Measurements from ENCODE around the gene LIMCH1.

Gene LIMCH1

GRCh38 chr4:41611124-41611838 lies 73.3 kb downstream of the LIMCH1 start:
- peaks cover 10 to 13% of the 10 kb centered on the region in 2 donors for H3K4me1 ChIP-seq (ENCODE audit: control insufficient read depth in 2 of 2, insufficient read depth in 1 of 2, low read depth in 1 of 2, low read length in 2 of 2)
- no peaks in the 10 kb centered on the region for H3K36me3 ChIP-seq (replicated peaks in 1 of 2; ENCODE audit: control insufficient read depth in 2 of 2, insufficient read depth in 2 of 2, low read length in 2 of 2)
- no peak overlapping the region for H3K9ac ChIP-seq (ENCODE audit: low read depth, low read length, poor library complexity)
- H2BK120ac ChIP-seq (ENCODE audit: low read depth, low read length) = no peak overlapping the region
- H3K14ac ChIP-seq (ENCODE audit: low read length) = no peak overlapping the region
- H3K27ac ChIP-seq (replicated peaks; ENCODE audit: low read length) = no peak overlapping the region
- H4K91ac ChIP-seq (ENCODE audit: low read depth, low read length, poor library complexity) = no peak overlapping the region
- H2BK15ac ChIP-seq (ENCODE audit: low read length) = no peak overlapping the region
- H3K27me3 ChIP-seq (ENCODE audit: control insufficient read depth in 3 of 3, insufficient read depth in 3 of 3, low read depth in 1 of 3, low read length in 3 of 3) = no peaks in the 10 kb centered on the region
- no peak overlapping the region for H2AFZ ChIP-seq (ENCODE audit: low read length)
- H2BK5ac ChIP-seq (ENCODE audit: low read length) = no peak overlapping the region
- no peaks in the 10 kb centered on the region for H3K79me1 ChIP-seq (ENCODE audit: low read depth, low read length)
- no CpG with 5 or more reads among the region's 1 CpG for WGBS, 2 donors (ENCODE audit: extremely low coverage in 2 of 2, insufficient read length in 2 of 2, insufficient replicate concordance in 1 of 2)
- no peak overlapping the region for H3K23ac ChIP-seq (ENCODE audit: low read depth, low read length, poor library complexity)
- no peak overlapping the region for H3K4ac ChIP-seq (ENCODE audit: low read length)
- no peak for DNase-seq (ENCODE audit: low spot score)
- H3K4me2 ChIP-seq (ENCODE audit: insufficient read depth, low read length, poor library complexity, severe bottlenecking) = no peak overlapping the region
- H3K4me3 ChIP-seq (ENCODE audit: low read length in 2 of 2) = no peak overlapping the region
- H4K8ac ChIP-seq (ENCODE audit: low read depth, low read length) = no peak overlapping the region
- H3K9me3 ChIP-seq (replicated peaks in 1 of 2; ENCODE audit: control insufficient read depth in 2 of 2, insufficient read depth in 1 of 2, low read depth in 1 of 2, low read length in 2 of 2) = no peaks in the 10 kb centered on the region
- H3K18ac ChIP-seq (ENCODE audit: low read length) = no peak overlapping the region
- H2BK12ac ChIP-seq (ENCODE audit: low read length) = no peak overlapping the region
- no peak overlapping the region for H2AK5ac ChIP-seq (ENCODE audit: low read depth, low read length)

GRCh38 chr4:41611881-41612871 lies 74.2 kb downstream of the LIMCH1 start:
- Histone ChIP-seq H2BK12ac (ENCODE audit: low read length) (no peak overlapping the region), H4K91ac (ENCODE audit: low read depth, low read length, poor library complexity) (no peak overlapping the region), H3K9me3 (replicated peaks in 1 of 2; ENCODE audit: control insufficient read depth in 2 of 2, insufficient read depth in 1 of 2, low read depth in 1 of 2, low read length in 2 of 2) (no peaks in the 10 kb centered on the region), H2AK5ac (ENCODE audit: low read depth, low read length) (no peak overlapping the region), H3K18ac (ENCODE audit: low read length) (no peak overlapping the region), H2BK120ac (ENCODE audit: low read depth, low read length) (no peak overlapping the region), H2BK5ac (ENCODE audit: low read length) (no peak overlapping the region), H3K27me3 (ENCODE audit: control insufficient read depth in 3 of 3, insufficient read depth in 3 of 3, low read depth in 1 of 3, low read length in 3 of 3) (no peaks in the 10 kb centered on the region), H3K27ac (replicated peaks; ENCODE audit: low read length) (no peak overlapping the region), H3K4me3 (ENCODE audit: low read length in 2 of 2) (peak overlapping the region in 1 of 2 donors; percentile 52), H2AFZ (ENCODE audit: low read length) (peak overlapping the region; percentile 64), H3K4me1 (ENCODE audit: control insufficient read depth in 2 of 2, insufficient read depth in 1 of 2, low read depth in 1 of 2, low read length in 2 of 2) (peaks cover 10 to 13% of the 10 kb centered on the region in 2 donors), H3K23ac (ENCODE audit: low read depth, low read length, poor library complexity) (peak overlapping the region; percentile 17), H4K8ac (ENCODE audit: low read depth, low read length) (no peak overlapping the region), H2BK15ac (ENCODE audit: low read length) (no peak overlapping the region), H3K79me1 (ENCODE audit: low read depth, low read length) (no peaks in the 10 kb centered on the region), H3K4ac (ENCODE audit: low read length) (no peak overlapping the region), H3K14ac (ENCODE audit: low read length) (no peak overlapping the region), H3K9ac (ENCODE audit: low read depth, low read length, poor library complexity) (no peak overlapping the region), H3K36me3 (replicated peaks in 1 of 2; ENCODE audit: control insufficient read depth in 2 of 2, insufficient read depth in 2 of 2, low read length in 2 of 2) (no peaks in the 10 kb centered on the region), H3K4me2 (ENCODE audit: insufficient read depth, low read length, poor library complexity, severe bottlenecking) (no peak overlapping the region)
- peak; percentile 52 for DNase-seq (ENCODE audit: low spot score)
- no CpG with 5 or more reads among the region's 14 CpGs for WGBS, 2 donors (ENCODE audit: extremely low coverage in 2 of 2, insufficient read length in 2 of 2, insufficient replicate concordance in 1 of 2)

- Histone ChIP-seq H4K8ac (ENCODE audit: low read depth, low read length) (no peak overlapping the region), H3K4me3 (ENCODE audit: low read length in 2 of 2) (peak overlapping the region in 1 of 2 donors; percentile 52), H2AFZ (ENCODE audit: low read length) (peak overlapping the region; percentile 76), H3K27ac (replicated peaks; ENCODE audit: low read length) (no peak overlapping the region), H3K4me1 (ENCODE audit: control insufficient read depth in 2 of 2, insufficient read depth in 1 of 2, low read depth in 1 of 2, low read length in 2 of 2) (peaks cover 10 to 13% of the 10 kb centered on the region in 2 donors), H3K4me2 (ENCODE audit: insufficient read depth, low read length, poor library complexity, severe bottlenecking) (no peak overlapping the region), H2BK120ac (ENCODE audit: low read depth, low read length) (no peak overlapping the region), H2BK5ac (ENCODE audit: low read length) (no peak overlapping the region), H3K27me3 (ENCODE audit: control insufficient read depth in 3 of 3, insufficient read depth in 3 of 3, low read depth in 1 of 3, low read length in 3 of 3) (no peaks in the 10 kb centered on the region), H2BK12ac (ENCODE audit: low read length) (no peak overlapping the region), H3K23ac (ENCODE audit: low read depth, low read length, poor library complexity) (no peak overlapping the region), H4K91ac (ENCODE audit: low read depth, low read length, poor library complexity) (no peak overlapping the region), H3K4ac (ENCODE audit: low read length) (no peak overlapping the region), H3K36me3 (replicated peaks in 1 of 2; ENCODE audit: control insufficient read depth in 2 of 2, insufficient read depth in 2 of 2, low read length in 2 of 2) (no peaks in the 10 kb centered on the region), H3K9ac (ENCODE audit: low read depth, low read length, poor library complexity) (no peak overlapping the region), H3K18ac (ENCODE audit: low read length) (no peak overlapping the region), H3K9me3 (replicated peaks in 1 of 2; ENCODE audit: control insufficient read depth in 2 of 2, insufficient read depth in 1 of 2, low read depth in 1 of 2, low read length in 2 of 2) (no peaks in the 10 kb centered on the region), H2BK15ac (ENCODE audit: low read length) (no peak overlapping the region), H2AK5ac (ENCODE audit: low read depth, low read length) (no peak overlapping the region), H3K14ac (ENCODE audit: low read length) (no peak overlapping the region), H3K79me1 (ENCODE audit: low read depth, low read length) (no peaks in the 10 kb centered on the region)
- no CpG with 5 or more reads among the region's 15 CpGs for WGBS, 2 donors (ENCODE audit: extremely low coverage in 2 of 2, insufficient read length in 2 of 2, insufficient replicate concordance in 1 of 2)
- no peak for DNase-seq (ENCODE audit: low spot score)
These were observed 75.4 kb downstream of the LIMCH1 start for GRCh38 chr4:41613386-41613785.

- Histone ChIP-seq H4K91ac (ENCODE audit: low read depth, low read length, poor library complexity) (no peak overlapping the region), H3K9ac (ENCODE audit: low read depth, low read length, poor library complexity) (no peak overlapping the region), H2BK5ac (ENCODE audit: low read length) (no peak overlapping the region), H3K4me2 (ENCODE audit: insufficient read depth, low read length, poor library complexity, severe bottlenecking) (no peak overlapping the region), H3K14ac (ENCODE audit: low read length) (no peak overlapping the region), H3K4me1 (ENCODE audit: control insufficient read depth in 2 of 2, insufficient read depth in 1 of 2, low read depth in 1 of 2, low read length in 2 of 2) (peaks cover 10 to 12% of the 10 kb centered on the region in 2 donors), H2AK5ac (ENCODE audit: low read depth, low read length) (no peak overlapping the region), H4K8ac (ENCODE audit: low read depth, low read length) (no peak overlapping the region), H3K18ac (ENCODE audit: low read length) (no peak overlapping the region), H3K27me3 (ENCODE audit: control insufficient read depth in 3 of 3, insufficient read depth in 3 of 3, low read depth in 1 of 3, low read length in 3 of 3) (no peaks in the 10 kb centered on the region), H3K23ac (ENCODE audit: low read depth, low read length, poor library complexity) (no peak overlapping the region), H2BK12ac (ENCODE audit: low read length) (no peak overlapping the region), H2BK120ac (ENCODE audit: low read depth, low read length) (no peak overlapping the region), H2BK15ac (ENCODE audit: low read length) (no peak overlapping the region), H3K36me3 (replicated peaks in 1 of 2; ENCODE audit: control insufficient read depth in 2 of 2, insufficient read depth in 2 of 2, low read length in 2 of 2) (peaks cover 0 to under 1% of the 10 kb centered on the region in 2 donors), H3K27ac (replicated peaks; ENCODE audit: low read length) (no peak overlapping the region), H3K4ac (ENCODE audit: low read length) (no peak overlapping the region), H2AFZ (ENCODE audit: low read length) (peak overlapping the region; percentile 76), H3K79me1 (ENCODE audit: low read depth, low read length) (no peaks in the 10 kb centered on the region), H3K9me3 (replicated peaks in 1 of 2; ENCODE audit: control insufficient read depth in 2 of 2, insufficient read depth in 1 of 2, low read depth in 1 of 2, low read length in 2 of 2) (no peaks in the 10 kb centered on the region), H3K4me3 (ENCODE audit: low read length in 2 of 2) (peak overlapping the region in 1 of 2 donors; percentile 52)
- no peak for DNase-seq (ENCODE audit: low spot score)
- no CpG with 5 or more reads among the region's 1 CpG for WGBS, 2 donors (ENCODE audit: extremely low coverage in 2 of 2, insufficient read length in 2 of 2, insufficient replicate concordance in 1 of 2)
These were observed 75.9 kb downstream of the LIMCH1 start for GRCh38 chr4:41613821-41614220.
